ENCODE results near the gene PLCD3. TPM values are rescaled to one million over a fixed set of nuclear protein-coding genes. Genes with fewer than 3 reads are reported as not detected.

The PLCD3 gene
- total and polyA plus RNA-seq, 9 of the 15 experiments (the other 6 are each of a cell fraction or from before 2014, with no cell fraction given) = 0.20 to 22.6 (median 7.5) TPM

DNA sequence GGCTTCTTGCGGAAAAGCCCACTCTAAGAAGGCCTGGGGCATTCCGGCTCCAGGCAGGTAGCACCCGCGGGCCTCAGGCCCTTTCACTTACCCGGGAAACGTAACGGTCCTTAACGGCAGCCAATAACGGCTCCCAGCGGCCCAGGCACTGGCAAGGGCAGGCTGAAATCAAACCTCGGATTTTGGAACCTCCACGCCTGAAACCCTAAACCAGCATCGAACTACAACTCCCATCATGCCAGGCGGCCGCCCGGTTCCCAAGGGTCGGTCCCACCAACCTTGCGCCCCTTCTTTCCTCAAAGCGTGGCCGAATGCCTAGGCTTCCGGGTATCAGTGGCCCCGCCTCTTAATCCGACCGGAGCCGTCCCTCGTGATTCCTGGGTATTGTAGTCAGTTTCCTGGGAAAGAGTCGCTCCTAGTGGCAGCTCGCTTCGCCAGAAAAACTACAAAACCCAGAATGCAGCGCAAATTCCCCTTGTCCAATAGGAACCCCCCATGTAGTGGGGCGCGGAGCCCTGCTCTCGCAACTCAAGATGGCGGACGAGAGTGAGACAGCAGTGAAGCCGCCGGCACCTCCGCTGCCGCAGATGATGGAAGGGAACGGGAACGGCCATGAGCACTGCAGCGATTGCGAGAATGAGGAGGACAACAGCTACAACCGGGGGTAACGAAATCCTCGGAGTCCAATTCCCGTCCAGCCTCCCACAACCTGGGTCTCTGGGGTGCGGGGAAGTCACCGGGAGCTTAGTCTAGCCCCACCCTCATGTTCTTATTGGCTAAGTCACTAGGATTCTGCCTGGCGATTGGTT lies 71.3 kb downstream of the PLCD3 start, which contains the start of gene NMT1 (continued):
- peak; percentile 81 for TF ChIP-seq ZBTB40 (IDR thresholded peaks at IDR 0.05)
- TF ChIP-seq ZBTB40 (CRISPR knock-in tag; IDR thresholded peaks at IDR 0.05) = no peak
- peak; percentile 76 for TF ChIP-seq HIVEP1 (CRISPR knock-in tag; IDR thresholded peaks at IDR 0.05)
- TF ChIP-seq POLR2AphosphoS5 (IDR thresholded peaks at IDR 0.05; ENCODE audit: control insufficient read depth, insufficient read depth, low read depth, low read length) = peak; percentile 90
- TF ChIP-seq, protein P1, sequence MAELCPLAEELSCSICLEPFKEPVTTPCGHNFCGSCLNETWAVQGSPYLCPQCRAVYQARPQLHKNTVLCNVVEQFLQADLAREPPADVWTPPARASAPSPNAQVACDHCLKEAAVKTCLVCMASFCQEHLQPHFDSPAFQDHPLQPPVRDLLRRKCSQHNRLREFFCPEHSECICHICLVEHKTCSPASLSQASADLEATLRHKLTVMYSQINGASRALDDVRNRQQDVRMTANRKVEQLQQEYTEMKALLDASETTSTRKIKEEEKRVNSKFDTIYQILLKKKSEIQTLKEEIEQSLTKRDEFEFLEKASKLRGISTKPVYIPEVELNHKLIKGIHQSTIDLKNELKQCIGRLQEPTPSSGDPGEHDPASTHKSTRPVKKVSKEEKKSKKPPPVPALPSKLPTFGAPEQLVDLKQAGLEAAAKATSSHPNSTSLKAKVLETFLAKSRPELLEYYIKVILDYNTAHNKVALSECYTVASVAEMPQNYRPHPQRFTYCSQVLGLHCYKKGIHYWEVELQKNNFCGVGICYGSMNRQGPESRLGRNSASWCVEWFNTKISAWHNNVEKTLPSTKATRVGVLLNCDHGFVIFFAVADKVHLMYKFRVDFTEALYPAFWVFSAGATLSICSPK (IDR thresholded peaks at IDR 0.05; ENCODE audit: borderline replicate concordance) = no peak
- TF ChIP-seq, protein P2, sequence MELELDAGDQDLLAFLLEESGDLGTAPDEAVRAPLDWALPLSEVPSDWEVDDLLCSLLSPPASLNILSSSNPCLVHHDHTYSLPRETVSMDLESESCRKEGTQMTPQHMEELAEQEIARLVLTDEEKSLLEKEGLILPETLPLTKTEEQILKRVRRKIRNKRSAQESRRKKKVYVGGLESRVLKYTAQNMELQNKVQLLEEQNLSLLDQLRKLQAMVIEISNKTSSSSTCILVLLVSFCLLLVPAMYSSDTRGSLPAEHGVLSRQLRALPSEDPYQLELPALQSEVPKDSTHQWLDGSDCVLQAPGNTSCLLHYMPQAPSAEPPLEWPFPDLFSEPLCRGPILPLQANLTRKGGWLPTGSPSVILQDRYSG (tag; conservative IDR thresholded peaks at IDR 0.05; ENCODE audit: low read depth) = 0 out of 2 replicates have a peak, but pooled peaks have one; percentile 57
- no peak for TF ChIP-seq TCFL5 (CRISPR knock-in tag; conservative IDR thresholded peaks at IDR 0.05)
- TF ChIP-seq NONO (IDR thresholded peaks at IDR 0.05; ENCODE audit: low read depth in 2 of 2, low read length in 1 of 2) = no peak; a peak in 1 of 4 replicates
- TF ChIP-seq MED1 (CRISPR knock-in tag; IDR thresholded peaks at IDR 0.05; ENCODE audit: borderline replicate concordance) = no peak
- TF ChIP-seq ILK (tag; IDR thresholded peaks at IDR 0.05; ENCODE audit: borderline replicate concordance, low read depth) = no peak
- TF ChIP-seq POLR2B (IDR thresholded peaks at IDR 0.05; ENCODE audit: low read depth, partially characterized antibody) = peak; percentile 93
- no peak for TF ChIP-seq TRIM24 (IDR thresholded peaks at IDR 0.05)
- peak; percentile 49; the same call in 1 of the 2 replicates for TF ChIP-seq ZBTB9 (CRISPR knock-in tag; IDR thresholded peaks at IDR 0.05)

All from K562 (cell line).